Mesendoderm (in vitro differentiated cells): ENCODE results near the gene MTR.

Source experiments
- DNase-seq: peaks from one replicate; pipeline ENCODE4 v3.0.0; 2013
- H2AK5ac ChIP-seq: 2 replicates; pipeline ENCODE4 v1.6.1; 2013; ENCODE audit warnings: low read length, inconsistent platforms
- H2BK120ac ChIP-seq: 2 replicates; pipeline ENCODE4 v1.6.1; 2013; ENCODE audit warnings: low read depth, mild to moderate bottlenecking, low read length, moderate library complexity, mixed read lengths
- H2BK15ac ChIP-seq: replicated peaks from 2 replicates; pipeline ENCODE4 v1.6.1; 2013; ENCODE audit warnings: low read depth, mild to moderate bottlenecking, moderate library complexity
- H2BK5ac ChIP-seq: 2 replicates; pipeline ENCODE4 v1.6.1; 2013; ENCODE audit warnings: low read length, inconsistent platforms
- H3K18ac ChIP-seq: 2 replicates; pipeline ENCODE4 v1.6.1; 2013; ENCODE audit warnings: mild to moderate bottlenecking, low read length, mixed read lengths
- H3K23ac ChIP-seq: one replicate; pipeline ENCODE4 v1.6.1; 2013; ENCODE audit warnings: low read length
- H3K27ac ChIP-seq: 2 replicates; pipeline ENCODE4 v1.5.1; 2013; ENCODE audit warnings: low read depth, mild to moderate bottlenecking, inconsistent platforms, low read length, moderate library complexity
- H3K27me3 ChIP-seq: 2 replicates; pipeline ENCODE4 v1.6.1; 2013; ENCODE audit warnings: low read length, control low read depth, mild to moderate bottlenecking, inconsistent platforms; ENCODE audit not compliant: insufficient read depth, poor library complexity
- H3K36me3 ChIP-seq: 2 replicates; pipeline ENCODE4 v1.6.1; 2013; ENCODE audit warnings: low read length, inconsistent platforms; ENCODE audit not compliant: control insufficient read depth, insufficient read depth
- H3K4ac ChIP-seq: one replicate; pipeline ENCODE4 v1.6.1; 2013; ENCODE audit warnings: low read depth, mild to moderate bottlenecking, low read length, moderate library complexity
- H3K4me1 ChIP-seq: 2 replicates; pipeline ENCODE4 v1.6.1; 2013; ENCODE audit warnings: low read depth, low read length, inconsistent platforms; ENCODE audit not compliant: control insufficient read depth
- H3K4me2 ChIP-seq: 2 replicates; pipeline ENCODE4 v1.6.1; 2013; ENCODE audit warnings: low read length
- H3K4me3 ChIP-seq: 2 replicates; pipeline ENCODE4 v1.5.1; 2013; ENCODE audit warnings: mild to moderate bottlenecking, low read length
- H3K56ac ChIP-seq: one replicate; pipeline ENCODE4 v1.6.1; 2013; ENCODE audit warnings: low read length
- H3K79me1 ChIP-seq: 2 replicates; pipeline ENCODE4 v1.6.1; 2013; ENCODE audit warnings: low read length, inconsistent platforms
- H3K79me2 ChIP-seq: 2 replicates; pipeline ENCODE4 v1.6.1; 2013; ENCODE audit warnings: mild to moderate bottlenecking, low read length; ENCODE audit not compliant: control insufficient read depth, insufficient read depth
- H3K9ac ChIP-seq: 2 replicates; pipeline ENCODE4 v1.6.1; 2013; ENCODE audit warnings: low read length, inconsistent platforms
- H4K5ac ChIP-seq: one replicate; pipeline ENCODE4 v1.6.1; 2013; ENCODE audit warnings: low read length
- H4K8ac ChIP-seq: one replicate; pipeline ENCODE4 v1.6.1; 2013; ENCODE audit warnings: low read depth, mild to moderate bottlenecking, control low read depth, low read length, moderate library complexity
- WGBS: extraction: QIAGEN DNeasy Blood & Tissue Kit; methylation state at CpG from one replicate; pipeline ENCODE4 v1.1.7; 2013; ENCODE audit warnings: low lambda C conversion rate, missing lambda C conversion rate; ENCODE audit not compliant: insufficient coverage; ENCODE audit errors: extremely low coverage; 5-methylcytosine and 5-hydroxymethylcytosine counted together

MTR gene

DNA sequence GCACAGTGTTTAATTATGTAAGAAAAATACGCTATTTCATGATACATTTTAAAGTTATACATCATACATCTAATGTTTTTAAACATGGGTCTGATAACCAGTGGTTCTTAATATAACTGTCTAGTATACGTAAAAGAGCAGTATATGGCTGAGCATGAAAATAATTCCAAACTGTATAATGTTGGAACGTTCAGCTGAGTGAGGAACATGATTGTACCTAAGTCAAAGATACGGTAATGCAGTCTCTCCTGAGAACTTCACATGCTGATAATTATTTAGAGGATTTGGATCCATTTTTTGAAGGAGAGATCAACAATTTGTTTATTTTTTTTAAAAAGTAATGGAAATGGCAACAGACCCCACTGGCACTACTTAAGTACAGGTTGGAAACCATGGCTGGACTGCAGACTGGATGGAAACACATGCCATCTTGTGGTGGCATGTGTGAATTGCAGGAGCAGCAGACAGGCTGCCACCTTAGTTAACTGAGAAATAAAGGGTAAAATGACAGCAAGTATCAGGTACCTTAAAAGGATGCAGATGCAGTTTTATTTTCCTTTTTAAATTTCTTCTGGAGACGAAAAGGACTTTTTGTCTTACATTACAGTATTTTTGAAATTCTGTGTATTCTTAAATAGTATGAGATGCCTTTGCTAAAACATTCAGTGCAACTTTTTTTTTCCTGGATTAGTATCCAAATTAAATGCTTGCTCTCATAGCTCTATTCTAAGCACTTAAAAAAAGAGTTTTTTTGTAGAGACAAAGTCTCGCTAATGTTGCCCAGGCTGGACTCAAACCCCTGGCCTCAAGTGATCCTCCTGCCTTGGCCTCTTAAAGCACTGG lies 73.8 kb downstream of the MTR start:
- peak; percentile 77 for DNase-seq
- H3K36me3 ChIP-seq = no peaks in the 10 kb centered on the region

DNA sequence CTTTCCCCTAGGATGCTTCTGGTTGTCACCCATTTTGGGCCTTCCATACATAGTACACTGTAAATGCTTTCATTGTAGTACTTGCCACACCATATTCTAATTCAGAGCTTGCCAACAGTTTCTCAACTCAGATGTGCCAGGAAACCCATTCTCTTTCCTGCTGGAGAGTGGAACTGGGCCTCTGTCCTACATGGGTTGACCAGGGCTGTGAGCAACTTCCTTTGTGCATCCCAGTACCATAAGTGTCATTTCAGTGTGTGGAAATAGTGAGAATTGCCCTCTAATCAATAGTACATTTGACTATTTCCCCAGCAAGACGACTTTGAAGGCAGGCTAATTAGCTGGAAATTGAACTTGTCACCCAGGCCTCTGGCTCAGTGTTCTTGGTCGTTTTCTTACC lies 74.8 kb downstream of the MTR start:
- Histone ChIP-seq H3K79me1 (no peaks in the 10 kb centered on the region), H2BK120ac (no peak overlapping the region), H2AK5ac (no peak overlapping the region), H3K9ac (no peak overlapping the region), H3K56ac (no peak overlapping the region), H3K79me2 (no peaks in the 10 kb centered on the region), H3K18ac (no peak overlapping the region), H4K8ac (no peak overlapping the region), H3K4ac (no peak overlapping the region), H3K4me3 (no peak overlapping the region), H2BK15ac (no peak overlapping the region), H3K36me3 (no peaks in the 10 kb centered on the region), H3K4me2 (no peak overlapping the region), H3K4me1 (no peaks in the 10 kb centered on the region), H2BK5ac (no peak overlapping the region), H4K5ac (no peak overlapping the region), H3K23ac (no peak overlapping the region), H3K27ac (no peak overlapping the region), H3K27me3 (no peaks in the 10 kb centered on the region)
- no CpG with 5 or more reads among the region's 2 CpGs for WGBS
- DNase-seq = no peak

More for the DNA sequence above, 73.8 kb downstream of the MTR start:
- H3K4me1 ChIP-seq = no peaks in the 10 kb centered on the region
- no peak overlapping the region for H2AK5ac ChIP-seq
- no peak overlapping the region for H3K23ac ChIP-seq
- no peak overlapping the region for H3K56ac ChIP-seq
- H3K4me3 ChIP-seq = no peak overlapping the region
- H3K27me3 ChIP-seq = no peaks in the 10 kb centered on the region
- H3K4me2 ChIP-seq = no peak overlapping the region
- no peak overlapping the region for H3K4ac ChIP-seq
- no peaks in the 10 kb centered on the region for H3K79me2 ChIP-seq
- H2BK120ac ChIP-seq = no peak overlapping the region
- no CpG with 5 or more reads among the region's 6 CpGs for WGBS
- no peak overlapping the region for H2BK5ac ChIP-seq
- H3K9ac ChIP-seq = no peak overlapping the region
- H3K18ac ChIP-seq = no peak overlapping the region
- no peak overlapping the region for H4K8ac ChIP-seq
- H2BK15ac ChIP-seq = no peak overlapping the region
- H4K5ac ChIP-seq = no peak overlapping the region
- no peak overlapping the region for H3K27ac ChIP-seq
- no peaks in the 10 kb centered on the region for H3K79me1 ChIP-seq

DNA sequence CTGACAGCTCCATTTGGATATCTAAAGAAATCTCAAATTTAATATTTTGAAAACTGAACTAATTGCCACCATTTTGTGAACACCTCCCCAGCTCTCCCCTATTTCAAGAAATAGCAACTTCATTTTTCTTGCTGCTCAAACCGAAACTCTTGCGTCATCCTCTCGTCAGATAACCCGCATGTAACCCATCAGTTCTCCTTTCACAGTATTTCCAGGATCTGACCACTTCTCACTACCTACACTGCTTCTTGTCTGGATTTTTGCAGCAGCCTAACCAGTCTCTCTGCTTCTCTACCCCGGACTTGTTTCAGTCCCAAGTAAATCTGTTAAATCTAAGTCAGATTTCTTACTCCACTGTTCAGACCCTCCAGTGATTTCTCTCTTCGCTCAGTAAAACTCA lies 75.6 kb downstream of the MTR start:
- Histone ChIP-seq H3K4me1 (no peaks in the 10 kb centered on the region), H4K5ac (no peak overlapping the region), H3K23ac (no peak overlapping the region), H3K79me1 (no peaks in the 10 kb centered on the region), H3K9ac (no peak overlapping the region), H2BK5ac (no peak overlapping the region), H2BK15ac (no peak overlapping the region), H3K4me2 (no peak overlapping the region), H2BK120ac (no peak overlapping the region), H3K27me3 (no peaks in the 10 kb centered on the region), H4K8ac (no peak overlapping the region), H3K79me2 (no peaks in the 10 kb centered on the region), H2AK5ac (no peak overlapping the region), H3K27ac (no peak overlapping the region), H3K4ac (no peak overlapping the region), H3K36me3 (no peaks in the 10 kb centered on the region), H3K18ac (no peak overlapping the region), H3K56ac (no peak overlapping the region), H3K4me3 (no peak overlapping the region)
- DNase-seq = no peak
- WGBS = no CpG with 5 or more reads among the region's 6 CpGs

DNA sequence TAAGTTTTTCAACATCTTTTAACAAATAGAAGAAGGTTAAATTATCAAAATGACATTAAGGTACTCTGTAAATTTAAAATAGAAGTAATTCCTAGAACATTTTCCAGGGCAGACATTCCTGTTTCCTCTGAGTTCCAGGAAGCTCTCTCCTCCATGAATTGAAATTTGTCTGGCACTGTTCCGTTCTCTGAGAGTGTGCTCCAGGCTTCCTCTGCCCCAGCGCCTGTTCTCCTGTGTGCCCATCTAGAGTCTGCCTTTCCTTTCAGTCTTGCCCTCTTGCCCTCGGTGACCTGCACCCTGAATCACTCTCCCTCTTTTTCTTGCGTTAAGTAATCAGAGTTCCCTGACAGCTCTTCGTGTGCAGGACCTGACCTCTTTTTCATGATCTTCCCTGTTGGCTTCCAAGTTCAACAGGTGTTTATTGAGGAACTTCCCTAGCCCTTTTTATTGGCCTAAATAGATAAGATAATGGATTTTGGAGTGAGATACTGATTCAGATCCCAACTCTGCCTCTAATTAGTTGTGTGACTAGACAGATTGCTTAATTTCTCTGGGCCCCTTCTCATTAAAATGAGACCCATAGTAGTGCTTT lies 77.1 kb downstream of the MTR start:
- Histone ChIP-seq H2BK5ac (no peak overlapping the region), H2BK120ac (no peak overlapping the region), H2AK5ac (no peak overlapping the region), H3K27ac (no peak overlapping the region), H3K36me3 (no peaks in the 10 kb centered on the region), H3K4ac (no peak overlapping the region), H2BK15ac (no peak overlapping the region), H3K4me2 (no peak overlapping the region), H4K8ac (no peak overlapping the region), H3K27me3 (no peaks in the 10 kb centered on the region), H3K4me3 (no peak overlapping the region), H3K56ac (no peak overlapping the region), H3K9ac (no peak overlapping the region), H4K5ac (no peak overlapping the region), H3K4me1 (no peaks in the 10 kb centered on the region), H3K18ac (no peak overlapping the region), H3K79me2 (no peaks in the 10 kb centered on the region), H3K79me1 (no peaks in the 10 kb centered on the region), H3K23ac (no peak overlapping the region)
- no peak for DNase-seq
- WGBS = no CpG with 5 or more reads among the region's 5 CpGs

DNA sequence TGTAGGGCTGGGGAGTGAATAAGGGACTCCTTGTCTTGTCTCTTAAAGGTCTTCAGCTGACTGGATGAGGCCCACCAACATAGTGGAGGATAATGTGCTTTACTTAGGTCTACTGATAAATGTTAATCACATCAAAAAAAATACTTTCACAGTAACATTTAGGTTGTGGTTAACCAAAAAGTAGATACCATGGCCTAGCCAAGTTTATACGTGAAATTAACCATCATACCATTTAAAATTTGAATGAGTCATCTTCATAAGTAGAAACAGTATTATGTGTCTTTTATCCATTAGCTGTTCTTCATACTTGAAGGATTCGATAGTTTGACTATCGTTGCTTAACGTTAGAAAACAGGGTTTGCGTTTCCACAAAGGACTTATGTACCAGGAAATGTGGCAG lies 80.9 kb downstream of the MTR start:
- Histone ChIP-seq H2BK15ac (no peak overlapping the region), H4K5ac (no peak overlapping the region), H3K27me3 (no peaks in the 10 kb centered on the region), H2BK5ac (no peak overlapping the region), H3K56ac (no peak overlapping the region), H3K27ac (no peak overlapping the region), H3K36me3 (no peaks in the 10 kb centered on the region), H4K8ac (no peak overlapping the region), H3K4me1 (no peaks in the 10 kb centered on the region), H3K4ac (no peak overlapping the region), H3K18ac (no peak overlapping the region), H3K4me2 (no peak overlapping the region), H3K9ac (no peak overlapping the region), H3K79me1 (no peaks in the 10 kb centered on the region), H3K79me2 (no peaks in the 10 kb centered on the region), H3K4me3 (no peak overlapping the region), H3K23ac (no peak overlapping the region), H2BK120ac (no peak overlapping the region), H2AK5ac (no peak overlapping the region)
- DNase-seq = no peak
- WGBS = no CpG with 5 or more reads among the region's 5 CpGs
